Measurements from ENCODE around the gene NHERF2.
"Not testable (repeated sequence)": the region's sequence is repeated elsewhere in the genome, so short reads cannot be mapped to it uniquely, and the experiment has no call there.

The NHERF2 gene

DNA sequence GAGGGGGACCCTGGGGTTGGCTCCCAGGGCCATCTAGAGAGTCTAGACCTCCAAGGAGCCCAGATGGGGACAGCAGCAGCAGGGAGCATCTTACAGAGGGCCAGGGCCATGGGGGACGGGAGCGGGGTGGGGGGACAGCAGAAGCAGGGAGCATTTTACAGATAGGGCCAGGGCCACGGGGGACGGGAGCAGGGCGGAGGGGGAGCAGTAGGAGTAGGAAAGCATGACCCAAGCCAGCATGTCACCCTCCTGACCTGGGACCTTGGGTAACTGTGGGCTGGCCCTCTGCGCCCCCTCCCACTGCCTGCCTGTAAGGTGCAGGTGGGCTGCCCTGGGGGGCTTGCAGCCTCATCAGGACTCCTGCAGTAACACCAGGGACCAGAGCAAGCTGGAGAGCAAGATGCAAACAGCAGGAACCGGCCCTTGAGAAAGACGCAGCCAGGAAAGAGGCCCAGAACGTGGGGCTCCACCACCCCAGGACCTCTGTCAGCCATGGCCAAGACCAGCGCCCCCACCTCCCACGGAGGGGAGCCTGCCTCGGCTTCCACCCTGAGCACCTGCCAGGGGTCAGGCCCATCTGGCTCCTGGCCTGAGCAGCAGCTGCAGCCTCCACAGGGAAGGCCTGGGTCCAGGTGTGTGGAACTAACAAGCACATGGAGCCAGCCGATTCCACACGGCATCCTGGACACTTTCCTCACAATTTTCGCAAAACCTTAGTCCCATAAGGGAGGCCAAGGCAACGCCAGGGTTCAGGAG, 19.4 kb upstream of the NHERF2 start:
- H3K36me3 ChIP-seq (ENCODE audit: control insufficient read depth, insufficient read depth, low read length), result peaks cover 7% of the 10 kb centered on the region
- peak overlapping the region; percentile 77 for H3K27ac ChIP-seq (ENCODE audit: insufficient read depth, low read length, poor library complexity, severe bottlenecking)
- no peak overlapping the region for H3K4me3 ChIP-seq (ENCODE audit: insufficient read depth, low read depth, low read length, poor library complexity, severe bottlenecking)
- no peaks in the 10 kb centered on the region for H3K27me3 ChIP-seq (replicated peaks; ENCODE audit: control insufficient read depth, insufficient read depth, low read length, poor library complexity, severe bottlenecking)
- peaks cover 35% of the 10 kb centered on the region for H3K4me1 ChIP-seq (ENCODE audit: control insufficient read depth, insufficient read depth, low read length, poor library complexity, severe bottlenecking)
- no peak for DNase-seq
- no peaks in the 10 kb centered on the region for H3K9me3 ChIP-seq (ENCODE audit: control insufficient read depth, low read length)

DNA sequence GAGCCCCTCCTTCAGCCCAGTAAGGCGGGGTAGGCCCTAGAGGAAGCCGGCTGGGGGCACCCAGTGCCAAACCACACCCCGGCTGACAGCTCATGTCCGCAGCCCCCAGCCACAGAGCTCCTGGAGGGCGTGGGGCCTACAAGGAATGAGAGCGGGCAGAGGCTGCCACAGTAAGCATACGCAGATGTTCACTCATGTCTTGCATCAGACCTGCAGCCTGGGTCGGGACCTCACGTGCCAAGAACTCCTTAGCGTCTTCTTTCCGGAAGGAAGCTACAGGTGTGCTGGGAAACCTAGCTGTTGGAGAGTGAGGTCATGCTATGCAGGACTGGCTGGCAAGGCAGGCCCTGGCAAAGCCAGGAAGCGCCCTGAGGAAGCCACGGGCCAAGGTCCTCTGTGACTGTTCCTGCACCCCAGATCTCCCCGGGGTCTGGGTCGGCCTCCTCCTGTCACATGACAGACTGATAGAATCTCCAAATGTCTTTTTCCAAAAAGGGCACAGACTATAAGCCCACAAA, 18.6 kb upstream of the NHERF2 start:
- H3K4me3 ChIP-seq (ENCODE audit: insufficient read depth, low read depth, low read length, poor library complexity, severe bottlenecking), result no peak overlapping the region
- H3K4me1 ChIP-seq (ENCODE audit: control insufficient read depth, insufficient read depth, low read length, poor library complexity, severe bottlenecking), result peaks cover 35% of the 10 kb centered on the region
- H3K27ac ChIP-seq (ENCODE audit: insufficient read depth, low read length, poor library complexity, severe bottlenecking), result peak overlapping the region; percentile 77
- no peaks in the 10 kb centered on the region for H3K9me3 ChIP-seq (ENCODE audit: control insufficient read depth, low read length)
- no peaks in the 10 kb centered on the region for H3K36me3 ChIP-seq (ENCODE audit: control insufficient read depth, insufficient read depth, low read length)
- DNase-seq, result peak in 1 of 3 donors; percentile 16
- no peaks in the 10 kb centered on the region for H3K27me3 ChIP-seq (replicated peaks; ENCODE audit: control insufficient read depth, insufficient read depth, low read length, poor library complexity, severe bottlenecking)

GRCh38 chr16:2008631-2009163, 18.0 kb upstream of the NHERF2 start:
- Histone ChIP-seq H3K4me1 (ENCODE audit: control insufficient read depth, insufficient read depth, low read length, poor library complexity, severe bottlenecking) (peaks cover 35% of the 10 kb centered on the region), H3K27me3 (replicated peaks; ENCODE audit: control insufficient read depth, insufficient read depth, low read length, poor library complexity, severe bottlenecking) (no peaks in the 10 kb centered on the region), H3K4me3 (ENCODE audit: insufficient read depth, low read depth, low read length, poor library complexity, severe bottlenecking) (peak overlapping the region; percentile 69), H3K9me3 (ENCODE audit: control insufficient read depth, low read length) (no peaks in the 10 kb centered on the region), H3K36me3 (ENCODE audit: control insufficient read depth, insufficient read depth, low read length) (no peaks in the 10 kb centered on the region), H3K27ac (ENCODE audit: insufficient read depth, low read length, poor library complexity, severe bottlenecking) (peak overlapping the region; percentile 77)
- no peak for DNase-seq

GRCh38 chr16:2009164-2009711, 17.5 kb upstream of the NHERF2 start:
- no peaks in the 10 kb centered on the region for H3K36me3 ChIP-seq (ENCODE audit: control insufficient read depth, insufficient read depth, low read length)
- no peaks in the 10 kb centered on the region for H3K27me3 ChIP-seq (replicated peaks; ENCODE audit: control insufficient read depth, insufficient read depth, low read length, poor library complexity, severe bottlenecking)
- no peak for DNase-seq
- no peaks in the 10 kb centered on the region for H3K9me3 ChIP-seq (ENCODE audit: control insufficient read depth, low read length)
- peaks cover 31% of the 10 kb centered on the region for H3K4me1 ChIP-seq (ENCODE audit: control insufficient read depth, insufficient read depth, low read length, poor library complexity, severe bottlenecking)
- H3K4me3 ChIP-seq (ENCODE audit: insufficient read depth, low read depth, low read length, poor library complexity, severe bottlenecking), result peak overlapping the region; percentile 69
- H3K27ac ChIP-seq (ENCODE audit: insufficient read depth, low read length, poor library complexity, severe bottlenecking), result peak overlapping the region; percentile 77

- Histone ChIP-seq H3K27ac (ENCODE audit: insufficient read depth, low read length, poor library complexity, severe bottlenecking) (peak within 1 kb of the TSS; percentile 83), H3K4me1 (ENCODE audit: control insufficient read depth, insufficient read depth, low read length, poor library complexity, severe bottlenecking) (peaks cover 29% of the 10 kb centered on the region)
- DNase-seq, result peak; percentile 59 to 75 (median 63)
Measured at GRCh38 chr16:2009791-2010510, 16.8 kb upstream of the NHERF2 start, which contains the start of gene ZNF598. Gene ZNF598 (minus strand): TSS chr16:2009821.

GRCh38 chr16:2011726-2012125, 15.0 kb upstream of the NHERF2 start:
- not testable (repeated sequence) for H3K27ac ChIP-seq (ENCODE audit: insufficient read depth, low read length, poor library complexity, severe bottlenecking); H3K27me3 ChIP-seq (replicated peaks; ENCODE audit: control insufficient read depth, insufficient read depth, low read length, poor library complexity, severe bottlenecking); H3K4me3 ChIP-seq (ENCODE audit: insufficient read depth, low read depth, low read length, poor library complexity, severe bottlenecking); H3K36me3 ChIP-seq (ENCODE audit: control insufficient read depth, insufficient read depth, low read length); H3K9me3 ChIP-seq (ENCODE audit: control insufficient read depth, low read length); DNase-seq
- H3K4me1 ChIP-seq (ENCODE audit: control insufficient read depth, insufficient read depth, low read length, poor library complexity, severe bottlenecking), result peaks cover 29% of the 10 kb centered on the region

More at GRCh38 chr16:2009791-2010510, 16.8 kb upstream of the NHERF2 start, which contains the start of gene ZNF598:
- Histone ChIP-seq H3K9me3 (ENCODE audit: control insufficient read depth, low read length) (no peaks in the 10 kb centered on the region), H3K4me3 (ENCODE audit: insufficient read depth, low read depth, low read length, poor library complexity, severe bottlenecking) (peak within 1 kb of the TSS; percentile 69), H3K27me3 (replicated peaks; ENCODE audit: control insufficient read depth, insufficient read depth, low read length, poor library complexity, severe bottlenecking) (no peaks in the 10 kb centered on the region), H3K36me3 (ENCODE audit: control insufficient read depth, insufficient read depth, low read length) (no peaks in the 10 kb centered on the region)

DNA sequence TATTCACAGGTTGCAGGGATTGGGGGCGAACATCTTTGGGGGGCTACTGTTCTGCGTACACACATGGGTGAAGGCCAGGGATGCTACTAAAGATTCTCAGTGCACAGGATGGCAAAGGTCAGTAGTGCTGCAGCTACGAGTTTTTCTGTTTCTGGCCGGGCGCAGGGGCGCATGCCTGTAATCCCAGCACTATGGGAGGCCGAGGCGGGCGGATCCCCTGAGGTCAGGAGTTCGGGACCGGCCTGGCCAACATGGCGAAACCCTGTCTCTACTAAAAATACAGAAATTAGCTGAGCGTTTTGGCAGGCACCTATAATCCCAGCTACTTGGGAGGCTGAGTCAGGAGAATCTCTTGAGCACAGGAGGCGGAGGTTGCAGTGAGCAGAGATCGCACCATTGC, 13.2 kb upstream of the NHERF2 start:
- H3K27me3 ChIP-seq (replicated peaks; ENCODE audit: control insufficient read depth, insufficient read depth, low read length, poor library complexity, severe bottlenecking), result no peaks in the 10 kb centered on the region
- H3K4me1 ChIP-seq (ENCODE audit: control insufficient read depth, insufficient read depth, low read length, poor library complexity, severe bottlenecking), result peaks cover 11% of the 10 kb centered on the region
- no peak overlapping the region for H3K4me3 ChIP-seq (ENCODE audit: insufficient read depth, low read depth, low read length, poor library complexity, severe bottlenecking)
- no peaks in the 10 kb centered on the region for H3K36me3 ChIP-seq (ENCODE audit: control insufficient read depth, insufficient read depth, low read length)
- no peak for DNase-seq
- no peak overlapping the region for H3K27ac ChIP-seq (ENCODE audit: insufficient read depth, low read length, poor library complexity, severe bottlenecking)
- no peaks in the 10 kb centered on the region for H3K9me3 ChIP-seq (ENCODE audit: control insufficient read depth, low read length)

DNA sequence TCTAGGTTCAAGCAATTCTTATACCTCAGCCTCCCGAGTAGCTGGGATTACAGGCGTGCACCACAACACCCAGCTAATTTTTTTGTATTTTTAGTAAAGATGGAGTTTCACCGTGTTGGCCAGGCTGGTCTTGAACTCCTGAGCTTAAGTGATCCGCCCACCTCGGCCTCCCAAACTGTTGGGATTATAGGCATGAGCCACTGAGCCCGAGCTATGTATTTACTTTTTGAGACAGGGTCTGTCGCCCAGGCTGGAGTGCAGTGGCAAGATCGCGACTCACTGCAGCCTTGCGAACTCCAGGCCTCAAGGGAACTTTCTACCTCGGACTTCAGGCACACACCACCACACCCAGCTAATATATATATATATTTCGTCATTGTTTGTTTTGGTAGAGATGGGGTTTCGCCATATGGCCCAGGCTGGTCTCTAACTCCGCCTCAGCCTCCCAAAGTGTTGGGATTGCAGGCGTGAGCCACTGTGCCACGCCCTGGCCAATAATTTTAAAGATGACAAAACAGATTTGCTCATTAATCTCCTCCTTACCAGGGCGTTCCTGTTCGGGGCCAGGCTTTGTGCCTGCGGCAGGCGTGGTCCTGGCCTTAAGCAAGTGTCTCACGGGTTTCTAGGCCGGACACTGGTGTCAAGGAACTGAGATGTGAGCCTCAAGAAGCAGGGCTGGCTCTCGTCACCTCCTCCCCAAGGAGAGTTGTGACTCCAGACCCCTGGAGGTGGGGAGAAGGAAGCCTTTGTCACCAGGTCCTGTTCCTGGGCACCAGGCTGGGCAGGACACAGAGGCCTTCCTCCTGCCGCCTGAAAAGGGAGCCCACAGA, 11.4 kb upstream of the NHERF2 start:
- Histone ChIP-seq H3K4me3 (ENCODE audit: insufficient read depth, low read depth, low read length, poor library complexity, severe bottlenecking) (no peak overlapping the region), H3K36me3 (ENCODE audit: control insufficient read depth, insufficient read depth, low read length) (no peaks in the 10 kb centered on the region), H3K4me1 (ENCODE audit: control insufficient read depth, insufficient read depth, low read length, poor library complexity, severe bottlenecking) (peaks cover 7% of the 10 kb centered on the region), H3K27ac (ENCODE audit: insufficient read depth, low read length, poor library complexity, severe bottlenecking) (no peak overlapping the region), H3K9me3 (ENCODE audit: control insufficient read depth, low read length) (no peaks in the 10 kb centered on the region), H3K27me3 (replicated peaks; ENCODE audit: control insufficient read depth, insufficient read depth, low read length, poor library complexity, severe bottlenecking) (peaks cover 6% of the 10 kb centered on the region)
- DNase-seq, result no peak

- no peak overlapping the region for H3K27ac ChIP-seq (ENCODE audit: insufficient read depth, low read length, poor library complexity, severe bottlenecking)
- H3K36me3 ChIP-seq (ENCODE audit: control insufficient read depth, insufficient read depth, low read length), result no peaks in the 10 kb centered on the region
- no peaks in the 10 kb centered on the region for H3K9me3 ChIP-seq (ENCODE audit: control insufficient read depth, low read length)
- H3K4me1 ChIP-seq (ENCODE audit: control insufficient read depth, insufficient read depth, low read length, poor library complexity, severe bottlenecking), result peaks cover 10% of the 10 kb centered on the region
- DNase-seq, result no peak
- H3K27me3 ChIP-seq (replicated peaks; ENCODE audit: control insufficient read depth, insufficient read depth, low read length, poor library complexity, severe bottlenecking), result peaks cover 12% of the 10 kb centered on the region
- H3K4me3 ChIP-seq (ENCODE audit: insufficient read depth, low read depth, low read length, poor library complexity, severe bottlenecking), result no peak overlapping the region
Measured at GRCh38 chr16:2015947-2016208, 10.8 kb upstream of the NHERF2 start.
